Smooth muscle cell (in vitro differentiated cells): ENCODE measurements around the gene FAM50A. TPM values are rescaled to one million over a fixed set of nuclear protein-coding genes. Genes with fewer than 3 reads are reported as not detected.

Experiments
- DNase-seq: peaks from one replicate; lab custom pipeline; 2025; ENCODE audit not compliant: unreplicated experiment; lab: John Stamatoyannopoulos, UW
- H2AFZ ChIP-seq: fragments of 200-600 bp; sonication (generic); 2 replicates; pipeline ENCODE4 v1.6.0; 2016; ENCODE audit warnings: antibody characterized with exemption, low read depth, mild to moderate bottlenecking
- H3F3A ChIP-seq: fragments of 200-600 bp; sonication (generic); 2 replicates; pipeline ENCODE4 v1.6.0; 2017; ENCODE audit warnings: antibody characterized with exemption, low read depth
- H3K27ac ChIP-seq: fragments of 200-600 bp; sonication (generic); 2 replicates; pipeline ENCODE4 v1.5.1; 2016; ENCODE audit warnings: low read depth, mild to moderate bottlenecking
- H3K27me3 ChIP-seq: fragments of 200-600 bp; sonication (generic); 2 replicates; pipeline ENCODE4 v1.6.1; 2016; ENCODE audit warnings: low read depth, mild to moderate bottlenecking
- H3K36me3 ChIP-seq: fragments of 200-600 bp; sonication (generic); 2 replicates; pipeline ENCODE4 v1.5.1; 2016; ENCODE audit warnings: low read depth
- H3K4me1 ChIP-seq: fragments of 200-600 bp; sonication (generic); 2 replicates; pipeline ENCODE4 v1.5.1; 2016; ENCODE audit warnings: low read depth
- H3K4me2 ChIP-seq: fragments of 200-600 bp; sonication (generic); 2 replicates; pipeline ENCODE4 v1.6.0; 2016; ENCODE audit warnings: mild to moderate bottlenecking
- H3K4me3 ChIP-seq: fragments of 200-600 bp; sonication (generic); 2 replicates; pipeline ENCODE4 v1.5.1; 2016; ENCODE audit warnings: mild to moderate bottlenecking
- H3K79me2 ChIP-seq: fragments of 200-600 bp; sonication (generic); 2 replicates; pipeline ENCODE4 v1.6.0; 2016; ENCODE audit warnings: low read depth, mild to moderate bottlenecking
- H3K9ac ChIP-seq: fragments of 200-600 bp; sonication (generic); 2 replicates; pipeline ENCODE4 v1.6.0; 2016; ENCODE audit warnings: low read depth
- H3K9me3 ChIP-seq: fragments of 200-600 bp; sonication (generic); replicated peaks from 2 replicates; pipeline ENCODE4 v1.5.1; 2016; ENCODE audit warnings: low read depth
- H4K20me1 ChIP-seq: fragments of 200-600 bp; sonication (generic); 2 replicates; pipeline ENCODE4 v1.6.0; 2016; ENCODE audit warnings: low read depth
- CTCF ChIP-seq: fragments of 200-600 bp; sonication (generic); IDR thresholded peaks from 2 replicates; pipeline ENCODE4 v1.5.1; 2017; ENCODE audit warnings: borderline replicate concordance, mild to moderate bottlenecking, antibody characterized with exemption; ENCODE audit not compliant: insufficient read depth, poor library complexity, severe bottlenecking
- WGBS: methylation state at CpG from one replicate; pipeline ENCODE4 v1.1.7; 2016; ENCODE audit warnings: low lambda C conversion rate; 5-methylcytosine and 5-hydroxymethylcytosine counted together
- polyA plus RNA-seq: library from polyadenylated mRNA; unstranded; fragments of >200 nt; fragmentation: Nextera tagmentation; extraction: Ambion mirVana; gene quantifications from 2 replicates; pipeline ENCODE4 v1.2.1, GENCODE V29; 2016
- total RNA-seq: library from RNA; depleted of rRNA; stranded (reverse); fragments of >200 nt; gene quantifications from 2 replicates; pipeline ENCODE4 v1.2.3, GENCODE V29; 2014

FAM50A gene
- total and polyA plus RNA-seq, 2 experiments from 2014 or later, result 46.0 to 183 TPM

GRCh38 chrX:154477891-154478477 lies 34.0 kb downstream of the FAM50A start:
- DNase-seq, result no peak
- 74% methylated on average over 24 of the region's 24 CpGs for WGBS

GRCh38 chrX:154478728-154479622 lies 35.0 kb downstream of the FAM50A start, which contains the start of gene LAGE3:
Gene LAGE3, minus strand, starts transcription at chrX:154479281. Its CDS starts 366 bp downstream, at chrX:154478915.
- no peaks in the 10 kb centered on the region for H4K20me1 ChIP-seq
- no peaks in the 10 kb centered on the region for H3F3A ChIP-seq
- H3K4me3 ChIP-seq, result peak within 1 kb of the TSS; percentile 55
- H3K4me1 ChIP-seq, result no peaks in the 10 kb centered on the region
- no peak within 1 kb of the TSS for H2AFZ ChIP-seq
- no peaks in the 10 kb centered on the region for H3K79me2 ChIP-seq
- peak within 1 kb of the TSS; percentile 49 for H3K27ac ChIP-seq
- no peaks in the 10 kb centered on the region for H3K9me3 ChIP-seq
- TF ChIP-seq CTCF, result no peak
- H3K9ac ChIP-seq, result no peak within 1 kb of the TSS
- no peaks in the 10 kb centered on the region for H3K27me3 ChIP-seq
- 40% methylated on average over 49 of the region's 85 CpGs for WGBS
- DNase-seq, result peak; percentile 78
- no peaks in the 10 kb centered on the region for H3K36me3 ChIP-seq
- H3K4me2 ChIP-seq, result peak within 1 kb of the TSS; percentile 84

More at GRCh38 chrX:154477891-154478477, 34.0 kb downstream of the FAM50A start:
- H3K27me3 ChIP-seq, result no peaks in the 10 kb centered on the region
- peak overlapping the region; percentile 49 for H3K27ac ChIP-seq
- peak overlapping the region; percentile 84 for H3K4me2 ChIP-seq
- no peaks in the 10 kb centered on the region for H3K79me2 ChIP-seq
- no peaks in the 10 kb centered on the region for H3K36me3 ChIP-seq
- H4K20me1 ChIP-seq, result no peaks in the 10 kb centered on the region
- no peak overlapping the region for H2AFZ ChIP-seq
- TF ChIP-seq CTCF, result no peak
- no peaks in the 10 kb centered on the region for H3K4me1 ChIP-seq
- H3K4me3 ChIP-seq, result peak overlapping the region; percentile 55
- no peaks in the 10 kb centered on the region for H3K9me3 ChIP-seq
- no peak overlapping the region for H3K9ac ChIP-seq
- H3F3A ChIP-seq, result no peaks in the 10 kb centered on the region

- H3K4me2 ChIP-seq, result no peak overlapping the region
- H3F3A ChIP-seq, result no peaks in the 10 kb centered on the region
- no peaks in the 10 kb centered on the region for H4K20me1 ChIP-seq
- no peak overlapping the region for H2AFZ ChIP-seq
- DNase-seq, result no peak
- no peaks in the 10 kb centered on the region for H3K27me3 ChIP-seq
- H3K27ac ChIP-seq, result no peak overlapping the region
- WGBS, result 91% methylated on average over 5 of the region's 5 CpGs
- H3K36me3 ChIP-seq, result no peaks in the 10 kb centered on the region
- no peak overlapping the region for H3K9ac ChIP-seq
- H3K4me1 ChIP-seq, result no peaks in the 10 kb centered on the region
- H3K4me3 ChIP-seq, result no peak overlapping the region
- no peak for TF ChIP-seq CTCF
- H3K9me3 ChIP-seq, result no peaks in the 10 kb centered on the region
- peaks cover 7% of the 10 kb centered on the region for H3K79me2 ChIP-seq
These were observed 37.3 kb downstream of the FAM50A start for GRCh38 chrX:154481195-154481594.
